GM23338 (cell line): Measurements from ENCODE around the gene ATXN7. TPM values are rescaled to one million over a fixed set of nuclear protein-coding genes. Genes with fewer than 3 reads are reported as not detected.

ENCODE experiments used
- ATAC-seq: fragments of 200-7000 bp; cut with Tn5 transposase; 3 replicates; pipeline ENCODE4 v1.9.1; 2020
- DNase-seq: peaks from one replicate; pipeline ENCODE4 v3.0.0-alpha.2; 2015; ENCODE audit warnings: low spot score
- H2AFZ ChIP-seq: fragments of 200-600 bp; sonication (generic); 2 replicates; pipeline ENCODE4 v1.8.0; 2016; ENCODE audit warnings: antibody characterized with exemption, mild to moderate bottlenecking, moderate library complexity
- H3F3A ChIP-seq: fragments of 200-600 bp; sonication (generic); replicated peaks from 2 replicates; pipeline ENCODE4 v1.8.0; 2017; ENCODE audit warnings: antibody characterized with exemption, mixed run types, low read depth
- H3K27ac ChIP-seq: fragments of 200-600 bp; sonication (generic); 2 replicates; pipeline ENCODE4 v1.6.1; 2016; ENCODE audit warnings: low read depth
- H3K27me3 ChIP-seq: fragments of 200-600 bp; sonication (generic); 2 replicates; pipeline ENCODE4 v1.8.0; 2016; ENCODE audit warnings: mild to moderate bottlenecking, mixed run types, moderate library complexity; ENCODE audit not compliant: insufficient read depth
- H3K36me3 ChIP-seq: fragments of 200-600 bp; sonication (generic); 2 replicates; pipeline ENCODE4 v1.8.0; 2016; ENCODE audit warnings: mild to moderate bottlenecking; ENCODE audit not compliant: insufficient read depth
- H3K4me1 ChIP-seq: fragments of 200-600 bp; sonication (generic); 2 replicates; pipeline ENCODE4 v1.8.0; 2016; ENCODE audit warnings: mild to moderate bottlenecking, moderate library complexity; ENCODE audit not compliant: insufficient read depth
- H3K4me2 ChIP-seq: fragments of 200-600 bp; sonication (generic); 2 replicates; pipeline ENCODE4 v1.7.1; 2017; ENCODE audit warnings: mixed run types
- H3K4me3 ChIP-seq: fragments of 200-600 bp; sonication (generic); 2 replicates; pipeline ENCODE4 v1.6.1; 2016; ENCODE audit warnings: mixed run types
- H3K79me2 ChIP-seq: fragments of 200-600 bp; sonication (generic); replicated peaks from 2 replicates; pipeline ENCODE4 v1.8.0; 2017; ENCODE audit warnings: mild to moderate bottlenecking; ENCODE audit not compliant: insufficient read depth
- H3K9me2 ChIP-seq: fragments of 200-600 bp; sonication (generic); 2 replicates; pipeline ENCODE4 v1.8.0; 2017; ENCODE audit not compliant: insufficient read depth
- H4K20me1 ChIP-seq: fragments of 200-600 bp; sonication (generic); replicated peaks from 2 replicates; pipeline ENCODE4 v1.8.0; 2017; ENCODE audit warnings: mild to moderate bottlenecking; ENCODE audit not compliant: insufficient read depth
- H3K27ac Mint-ChIP-seq: 2 replicates; pipeline ENCODE4 v1.8.0; 2020; ENCODE audit warnings: inconsistent platforms, mild to moderate bottlenecking, moderate library complexity, mixed read lengths
- H3K27me3 Mint-ChIP-seq: 3 replicates; pipeline ENCODE4 v1.8.0; 2022; ENCODE audit warnings: low read depth, mild to moderate bottlenecking, moderate library complexity, mixed read lengths, inconsistent platforms; ENCODE audit not compliant: insufficient read depth, poor library complexity
- H3K36me3 Mint-ChIP-seq: 3 replicates; pipeline ENCODE4 v1.8.0; 2021; ENCODE audit warnings: low read depth, mild to moderate bottlenecking, inconsistent platforms, moderate library complexity, mixed read lengths
- H3K4me1 Mint-ChIP-seq: 3 replicates; pipeline ENCODE4 v1.8.0; 2020; ENCODE audit warnings: mild to moderate bottlenecking, inconsistent platforms, mixed read lengths
- H3K4me3 Mint-ChIP-seq: 3 replicates; pipeline ENCODE4 v1.8.0; 2021; ENCODE audit warnings: moderate library complexity, mild to moderate bottlenecking, inconsistent platforms, mixed read lengths
- H3K9me3 Mint-ChIP-seq: 3 replicates; pipeline ENCODE4 v1.8.0; 2020; ENCODE audit warnings: moderate library complexity, mild to moderate bottlenecking, inconsistent platforms, mixed read lengths
- CTCF ChIP-seq, 2 experiments: fragments of 200-600 bp in 1 of 2; sonication (generic) in 1 of 2; conservative IDR thresholded peaks; 2 replicates each; pipeline versions ENCODE4 v1.5.1 to v1.6.1; 2016 to 2017; ENCODE audit warnings: antibody characterized with exemption in 2 of 2, low read depth in 2 of 2, mild to moderate bottlenecking in 2 of 2, moderate library complexity in 1 of 2
- EZH2 ChIP-seq: fragments of 200-600 bp; sonication (generic); IDR thresholded peaks from one replicate; pipeline ENCODE4 v1.8.0; 2017; ENCODE audit warnings: antibody characterized with exemption, mild to moderate bottlenecking, low read depth; ENCODE audit not compliant: unreplicated experiment
- EZH2phosphoT487 ChIP-seq: fragments of 200-600 bp; sonication (generic); IDR thresholded peaks from one replicate; pipeline ENCODE4 v1.8.1; 2018; ENCODE audit warnings: antibody characterized with exemption; ENCODE audit not compliant: unreplicated experiment
- JUNB ChIP-seq: IDR thresholded peaks from one replicate; pipeline ENCODE4 v1.6.1; 2016; ENCODE audit warnings: antibody characterized with exemption; ENCODE audit not compliant: unreplicated experiment
- NANOG ChIP-seq: IDR thresholded peaks from 2 replicates; pipeline ENCODE4 v1.6.1; 2016; ENCODE audit warnings: antibody characterized with exemption, borderline replicate concordance
- ZNF114 ChIP-seq: fragments of 250-450 bp; sonication (Bioruptor Pico); IDR thresholded peaks from 2 replicates; pipeline ENCODE4 v1.5.0; 2020; ENCODE audit warnings: mild to moderate bottlenecking, moderate library complexity
- ZNF331 ChIP-seq: fragments of 250-450 bp; sonication (Bioruptor Pico); IDR thresholded peaks from 2 replicates; pipeline ENCODE4 v1.5.0; 2020; ENCODE audit warnings: low read depth, mild to moderate bottlenecking, moderate library complexity
- ZNF462 ChIP-seq: fragments of 250-450 bp; sonication (Bioruptor Pico); IDR thresholded peaks from 2 replicates; pipeline ENCODE4 v1.5.0; 2020; ENCODE audit warnings: mild to moderate bottlenecking, moderate library complexity
- polyA plus RNA-seq: library from polyadenylated mRNA; unstranded; fragments of >200 nt; fragmentation: Nextera tagmentation; extraction: Ambion mirVana; gene quantifications from 2 replicates; pipeline ENCODE4 v1.2.1, GENCODE V29; 2016
- total RNA-seq: library from RNA; depleted of rRNA; stranded (reverse); fragments of >200 nt; shearing (Covaris generic); gene quantifications from 2 replicates; pipeline ENCODE4 v1.2.3, GENCODE V29; 2014

Gene ATXN7
- total and polyA plus RNA-seq, 2 experiments from 2014 or later, result 4.0 to 17.2 TPM

GRCh38 chr3:63918321-63918720 lies 54.7 kb downstream of the ATXN7 start (continued):
- no peak for TF ChIP-seq ZNF462

- Histone ChIP-seq H3K27me3 (no peaks in the 10 kb centered on the region), H3K4me3 (no peak overlapping the region), H4K20me1 (no peaks in the 10 kb centered on the region; the same call in none of the 2 replicates), H3K4me2 (no peak overlapping the region), H3F3A (no peaks in the 10 kb centered on the region), H3K9me2 (no peaks in the 10 kb centered on the region), H3K79me2 (peaks cover 33% of the 10 kb centered on the region), H2AFZ (no peak overlapping the region), H3K4me1 (no peaks in the 10 kb centered on the region), H3K27ac (no peak overlapping the region), H3K36me3 (0 out of 2 replicates have a peak, but pooled peaks cover 2% of the 10 kb centered on the region)
- H3K4me1 Mint-ChIP-seq, result peaks cover 6% of the 10 kb centered on the region
- H3K4me3 Mint-ChIP-seq, result no peak overlapping the region
- 0 out of 2 replicates have a peak overlapping the region, but pooled peaks have one; percentile 44 for H3K27ac Mint-ChIP-seq
- DNase-seq (no peak), ATAC-seq (no peak)
- peaks cover 56% of the 10 kb centered on the region for H3K36me3 Mint-ChIP-seq
- H3K27me3 Mint-ChIP-seq, result peaks cover 3% of the 10 kb centered on the region
- peaks cover 11% of the 10 kb centered on the region for H3K9me3 Mint-ChIP-seq
- TF ChIP-seq ZNF114 (CRISPR knock-in tag) (no peak), EZH2 (no peak), NANOG (no peak), JUNB (no peak), CTCF (conservative IDR thresholded peaks at IDR 0.05; ENCODE audit: low read depth in 2 of 2) (no peak), EZH2phosphoT487 (no peak), ZNF331 (no peak), ZNF462 (no peak)
Measured at GRCh38 chr3:63920001-63920400, 56.3 kb downstream of the ATXN7 start.
